ENCODE results near the gene GRAMD1B. TPM values are rescaled to one million over a fixed set of nuclear protein-coding genes. Genes with fewer than 3 reads are reported as not detected.

GRAMD1B gene
- total RNA-seq, 4 donors from 2014 or later: 1.8 to 4.0 (median 3.0) TPM

DNA sequence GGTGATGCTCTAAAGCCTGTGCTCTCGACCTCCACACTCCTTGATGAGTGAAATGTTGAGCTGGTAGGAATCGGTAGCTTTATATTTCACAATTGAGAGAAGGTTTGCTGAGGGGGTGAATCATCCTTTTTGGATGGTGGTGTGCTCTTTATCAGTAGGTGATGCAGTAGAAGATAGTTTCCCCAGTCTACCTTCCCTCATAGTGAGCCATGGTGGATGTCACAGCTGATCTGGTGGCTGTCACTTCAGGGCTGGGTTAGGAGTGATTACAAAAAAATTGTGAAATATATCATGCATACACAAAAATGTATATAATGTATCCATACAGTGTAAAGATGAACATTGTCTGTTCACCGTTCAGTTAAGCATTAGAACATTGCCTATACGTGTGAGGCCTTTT is 105.3 kb downstream of the GRAMD1B start:
- no peaks in the 10 kb centered on the region for H3K27me3 ChIP-seq
- no peak for ATAC-seq
- H3K36me3 ChIP-seq: no peaks in the 10 kb centered on the region
- H3K4me3 ChIP-seq: no peak overlapping the region
- no peak for TF ChIP-seq POLR2A (IDR thresholded peaks at IDR 0.05)
- no peak for TF ChIP-seq POLR2AphosphoS5 (IDR thresholded peaks at IDR 0.05)
- TF ChIP-seq, protein P1, sequence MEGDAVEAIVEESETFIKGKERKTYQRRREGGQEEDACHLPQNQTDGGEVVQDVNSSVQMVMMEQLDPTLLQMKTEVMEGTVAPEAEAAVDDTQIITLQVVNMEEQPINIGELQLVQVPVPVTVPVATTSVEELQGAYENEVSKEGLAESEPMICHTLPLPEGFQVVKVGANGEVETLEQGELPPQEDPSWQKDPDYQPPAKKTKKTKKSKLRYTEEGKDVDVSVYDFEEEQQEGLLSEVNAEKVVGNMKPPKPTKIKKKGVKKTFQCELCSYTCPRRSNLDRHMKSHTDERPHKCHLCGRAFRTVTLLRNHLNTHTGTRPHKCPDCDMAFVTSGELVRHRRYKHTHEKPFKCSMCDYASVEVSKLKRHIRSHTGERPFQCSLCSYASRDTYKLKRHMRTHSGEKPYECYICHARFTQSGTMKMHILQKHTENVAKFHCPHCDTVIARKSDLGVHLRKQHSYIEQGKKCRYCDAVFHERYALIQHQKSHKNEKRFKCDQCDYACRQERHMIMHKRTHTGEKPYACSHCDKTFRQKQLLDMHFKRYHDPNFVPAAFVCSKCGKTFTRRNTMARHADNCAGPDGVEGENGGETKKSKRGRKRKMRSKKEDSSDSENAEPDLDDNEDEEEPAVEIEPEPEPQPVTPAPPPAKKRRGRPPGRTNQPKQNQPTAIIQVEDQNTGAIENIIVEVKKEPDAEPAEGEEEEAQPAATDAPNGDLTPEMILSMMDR (IDR thresholded peaks at IDR 0.05): no peak
- TF ChIP-seq EP300 (IDR thresholded peaks at IDR 0.05): no peak
- 91 to 98% methylated on average over 4 of the region's 4 CpGs for WGBS, 2 donors (ENCODE audit: low coverage in 1 of 2)
- H3K4me1 ChIP-seq: no peaks in the 10 kb centered on the region
- H3K27ac ChIP-seq: no peak overlapping the region
- no peaks in the 10 kb centered on the region for H3K9me3 ChIP-seq

DNA sequence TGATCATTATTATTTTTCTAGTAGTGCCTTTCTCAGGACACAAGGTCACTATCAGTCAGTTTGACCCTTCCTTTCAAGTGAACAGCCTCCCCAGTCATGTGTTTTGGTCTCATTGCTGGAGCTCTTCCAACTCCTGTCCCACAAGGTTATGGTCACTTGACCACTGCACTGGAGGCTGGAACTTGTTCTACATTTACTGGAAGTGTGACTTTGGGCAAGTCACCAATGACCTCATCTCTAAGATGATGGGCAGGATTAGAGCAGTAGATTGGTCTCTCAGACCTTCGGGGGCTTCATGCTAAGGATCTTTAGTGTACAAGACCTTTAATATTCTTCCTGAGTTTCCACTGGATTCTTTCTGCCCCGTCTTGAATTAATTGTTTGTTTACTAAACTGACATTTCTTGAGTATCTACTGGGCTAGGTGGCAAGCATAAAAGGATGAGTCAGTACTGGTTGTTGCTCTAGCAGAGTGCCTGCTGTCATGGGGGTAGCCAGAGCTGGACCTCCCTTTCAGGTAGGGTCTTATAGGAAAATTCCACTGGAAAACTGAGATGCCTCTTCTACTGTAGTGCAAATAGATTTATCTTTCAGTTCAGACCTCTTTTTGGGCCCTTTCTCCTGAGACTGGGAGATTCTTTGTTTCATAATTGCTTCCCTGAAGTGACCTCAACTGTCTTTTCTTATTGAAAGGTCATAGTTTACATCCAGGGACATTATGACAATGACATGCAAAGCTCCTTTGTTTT is 106.8 kb downstream of the GRAMD1B start:
- H3K4me3 ChIP-seq: no peak overlapping the region
- WGBS, 2 donors (ENCODE audit: low coverage in 1 of 2): 44 to 80% methylated on average over 2 of the region's 2 CpGs
- no peak for TF ChIP-seq POLR2A (IDR thresholded peaks at IDR 0.05)
- no peak for TF ChIP-seq EP300 (IDR thresholded peaks at IDR 0.05)
- TF ChIP-seq POLR2AphosphoS5 (IDR thresholded peaks at IDR 0.05): no peak
- TF ChIP-seq, protein P1 (IDR thresholded peaks at IDR 0.05): no peak
- no peaks in the 10 kb centered on the region for H3K27me3 ChIP-seq
- H3K27ac ChIP-seq: no peak overlapping the region
- H3K9me3 ChIP-seq: no peaks in the 10 kb centered on the region
- ATAC-seq: no peak
- H3K4me1 ChIP-seq: no peaks in the 10 kb centered on the region
- H3K36me3 ChIP-seq: no peaks in the 10 kb centered on the region

DNA sequence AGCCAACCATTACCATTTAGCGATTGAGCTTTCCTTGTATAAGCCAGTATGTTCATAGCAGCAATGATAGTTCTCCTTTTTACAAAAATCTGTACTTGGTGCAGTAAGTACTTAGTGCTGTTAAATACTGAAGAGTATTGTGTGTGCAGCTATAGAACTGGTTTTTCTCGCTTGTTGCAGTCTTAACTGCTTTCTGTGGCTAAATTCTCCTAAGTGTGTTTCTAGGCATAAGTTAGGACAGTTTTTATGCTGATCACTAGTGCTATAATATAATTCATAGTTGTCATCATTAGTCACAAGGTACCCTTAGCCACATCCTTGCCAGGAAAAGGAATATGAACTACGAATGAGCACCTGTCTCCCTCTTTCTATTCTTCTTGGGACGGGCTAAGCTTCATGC is 107.7 kb downstream of the GRAMD1B start:
- TF ChIP-seq EP300 (IDR thresholded peaks at IDR 0.05) (no peak), POLR2AphosphoS5 (IDR thresholded peaks at IDR 0.05) (no peak), POLR2A (IDR thresholded peaks at IDR 0.05) (no peak)
- TF ChIP-seq, protein P1 (IDR thresholded peaks at IDR 0.05): no peak
- Histone ChIP-seq H3K4me3 (no peak overlapping the region), H3K36me3 (no peaks in the 10 kb centered on the region), H3K27me3 (no peaks in the 10 kb centered on the region), H3K9me3 (no peaks in the 10 kb centered on the region), H3K27ac (no peak overlapping the region), H3K4me1 (no peaks in the 10 kb centered on the region)
- no peak for ATAC-seq
- WGBS, 2 donors (ENCODE audit: low coverage in 1 of 2): 88 to 96% methylated on average over 3 to 4 of the region's 4 CpGs

DNA sequence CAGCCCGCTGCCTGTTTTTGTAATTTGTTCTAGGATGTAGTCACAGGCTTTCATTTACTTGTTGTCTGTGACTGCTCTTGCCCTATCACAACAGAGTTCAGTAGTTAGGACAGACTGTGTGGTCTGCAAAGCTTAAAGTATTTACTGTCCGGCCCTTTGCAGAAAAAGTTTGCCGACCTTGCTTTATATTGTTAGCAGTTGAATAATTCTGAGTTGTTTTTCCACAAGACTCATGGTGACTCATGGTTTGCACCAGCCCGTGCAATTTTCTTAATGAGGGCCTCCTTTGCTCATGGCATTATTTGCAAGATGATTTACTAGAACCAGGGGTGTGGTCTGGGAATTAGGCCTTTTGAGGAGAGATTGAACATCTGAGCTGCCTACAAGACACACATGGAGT is 113.7 kb downstream of the GRAMD1B start:
- Histone ChIP-seq H3K9me3 (no peaks in the 10 kb centered on the region), H3K27me3 (no peaks in the 10 kb centered on the region), H3K4me1 (no peaks in the 10 kb centered on the region), H3K36me3 (no peaks in the 10 kb centered on the region), H3K4me3 (no peak overlapping the region), H3K27ac (no peak overlapping the region)
- no peak for ATAC-seq
- WGBS, 2 donors (ENCODE audit: low coverage in 1 of 2): 61 to 83% methylated on average over 4 of the region's 4 CpGs
- TF ChIP-seq POLR2AphosphoS5 (IDR thresholded peaks at IDR 0.05) (no peak), EP300 (IDR thresholded peaks at IDR 0.05) (no peak), POLR2A (IDR thresholded peaks at IDR 0.05) (no peak)
- TF ChIP-seq, protein P1 (IDR thresholded peaks at IDR 0.05): no peak
